ENCODE data around the gene IFITM10. TPM values are rescaled to one million over a fixed set of nuclear protein-coding genes. Genes with fewer than 3 reads are reported as not detected.

The IFITM10 gene
- polyA plus RNA-seq, 1 of the 3 experiments (the other 2 are of a cell fraction) = 0.21 TPM

DNA sequence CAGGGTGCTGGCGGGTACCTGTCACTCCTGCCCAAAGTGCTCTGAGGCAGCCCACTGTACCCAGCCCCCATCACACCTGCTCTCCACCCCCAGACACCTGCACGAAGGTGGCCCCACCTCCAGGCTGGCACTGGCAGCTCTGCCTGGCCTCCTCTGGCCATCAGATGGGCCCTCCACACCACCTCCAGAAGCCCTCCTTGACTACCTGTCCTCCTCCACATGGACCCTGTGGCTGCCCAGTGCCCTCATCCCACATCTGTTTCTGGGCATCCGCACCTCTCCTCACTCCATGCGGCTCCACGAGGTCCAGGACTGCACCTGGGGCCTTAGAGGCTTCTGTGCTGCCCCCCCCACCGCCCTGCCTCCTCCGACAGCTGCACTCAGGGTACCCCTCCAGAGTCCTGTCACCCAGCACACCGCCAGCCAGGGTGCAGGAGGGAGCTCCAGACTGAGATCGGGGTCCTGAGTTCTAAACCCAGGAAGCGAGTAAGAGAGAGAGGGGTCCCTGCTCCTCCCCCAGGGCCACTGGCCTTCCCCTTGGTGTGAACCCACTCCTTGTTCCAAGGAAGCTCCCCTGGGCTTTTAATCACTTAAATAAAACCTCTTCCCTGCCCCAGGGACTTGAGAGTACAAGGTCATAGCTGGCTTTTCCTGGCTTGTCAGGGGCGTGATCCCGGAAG is 11.6 kb upstream of the IFITM10 start:
- Histone ChIP-seq H3K27ac (ENCODE audit: low read depth in 2 of 2, low read length in 1 of 2) (no peak overlapping the region), H3K9ac (no peak overlapping the region), H3K79me2 (ENCODE audit: insufficient read depth) (peaks cover 21% of the 10 kb centered on the region), H3K9me3 (no peaks in the 10 kb centered on the region), H2AFZ (ENCODE audit: low read depth) (no peak overlapping the region), H4K20me1 (ENCODE audit: insufficient read depth) (no peaks in the 10 kb centered on the region), H3K4me2 (peak overlapping the region; percentile 99), H3F3A (replicated peaks; ENCODE audit: insufficient read depth) (no peaks in the 10 kb centered on the region), H3K4me1 (ENCODE audit: control insufficient read depth in 1 of 2, insufficient read depth in 2 of 2, low read depth in 1 of 2, low read length in 1 of 2) (peaks cover 4 to 19% of the 10 kb centered on the region in 2 experiments; a peak in 3 of 4 replicates), H3K4me3 (ENCODE audit: low read depth in 2 of 2, low read length in 1 of 2) (peak overlapping the region in 1 of 2 experiments; percentile 94; a peak in 1 of 4 replicates), H3K27me3 (ENCODE audit: insufficient read depth) (no peaks in the 10 kb centered on the region), H3K36me3 (replicated peaks in 1 of 2; ENCODE audit: control insufficient read depth in 1 of 2, insufficient read depth in 2 of 2, low read length in 1 of 2) (peaks cover 0 to 31% of the 10 kb centered on the region in 2 experiments), H3K9me2 (no peaks in the 10 kb centered on the region)
- ChIA-PET CTCF (interaction anchor here (0.8 to 2.2 kb wide), 7 partner anchors 24 to 240 kb away, joined by 3 to 12 read pairs (median 4); no protein-coding TSS in a partner anchor), POLR2A (interaction anchor here (0.9 to 1.2 kb wide), 2 partner anchors 13 to 27 kb away, joined by 3 read pairs; no protein-coding TSS in a partner anchor)
- no peak for DNase-seq
- WGBS (ENCODE audit: low lambda C conversion rate) = 95% methylated on average over 11 of the region's 12 CpGs
- TF ChIP-seq PBX3 (IDR thresholded peaks at IDR 0.05) (no peak), JUND (IDR thresholded peaks at IDR 0.05) (no peak)
- TF ChIP-seq, protein P1, sequence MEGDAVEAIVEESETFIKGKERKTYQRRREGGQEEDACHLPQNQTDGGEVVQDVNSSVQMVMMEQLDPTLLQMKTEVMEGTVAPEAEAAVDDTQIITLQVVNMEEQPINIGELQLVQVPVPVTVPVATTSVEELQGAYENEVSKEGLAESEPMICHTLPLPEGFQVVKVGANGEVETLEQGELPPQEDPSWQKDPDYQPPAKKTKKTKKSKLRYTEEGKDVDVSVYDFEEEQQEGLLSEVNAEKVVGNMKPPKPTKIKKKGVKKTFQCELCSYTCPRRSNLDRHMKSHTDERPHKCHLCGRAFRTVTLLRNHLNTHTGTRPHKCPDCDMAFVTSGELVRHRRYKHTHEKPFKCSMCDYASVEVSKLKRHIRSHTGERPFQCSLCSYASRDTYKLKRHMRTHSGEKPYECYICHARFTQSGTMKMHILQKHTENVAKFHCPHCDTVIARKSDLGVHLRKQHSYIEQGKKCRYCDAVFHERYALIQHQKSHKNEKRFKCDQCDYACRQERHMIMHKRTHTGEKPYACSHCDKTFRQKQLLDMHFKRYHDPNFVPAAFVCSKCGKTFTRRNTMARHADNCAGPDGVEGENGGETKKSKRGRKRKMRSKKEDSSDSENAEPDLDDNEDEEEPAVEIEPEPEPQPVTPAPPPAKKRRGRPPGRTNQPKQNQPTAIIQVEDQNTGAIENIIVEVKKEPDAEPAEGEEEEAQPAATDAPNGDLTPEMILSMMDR (IDR thresholded peaks at IDR 0.05) = no peak

GRCh38 chr11:1761110-1761856 is 10.9 kb upstream of the IFITM10 start:
- Histone ChIP-seq H3K9ac (no peak overlapping the region), H3F3A (replicated peaks; ENCODE audit: insufficient read depth) (no peaks in the 10 kb centered on the region), H3K79me2 (ENCODE audit: insufficient read depth) (peaks cover 21% of the 10 kb centered on the region), H4K20me1 (ENCODE audit: insufficient read depth) (no peaks in the 10 kb centered on the region), H2AFZ (ENCODE audit: low read depth) (no peak overlapping the region), H3K4me2 (peak overlapping the region; percentile 28; the same call in 1 of the 2 replicates), H3K4me1 (ENCODE audit: control insufficient read depth in 1 of 2, insufficient read depth in 2 of 2, low read depth in 1 of 2, low read length in 1 of 2) (peaks cover 4 to 19% of the 10 kb centered on the region in 2 experiments; a peak in 3 of 4 replicates), H3K4me3 (ENCODE audit: low read depth in 2 of 2, low read length in 1 of 2) (no peak overlapping the region), H3K36me3 (replicated peaks in 1 of 2; ENCODE audit: control insufficient read depth in 1 of 2, insufficient read depth in 2 of 2, low read length in 1 of 2) (peaks cover 0 to 34% of the 10 kb centered on the region in 2 experiments), H3K9me2 (no peaks in the 10 kb centered on the region), H3K27ac (ENCODE audit: low read depth in 2 of 2, low read length in 1 of 2) (no peak overlapping the region), H3K27me3 (ENCODE audit: insufficient read depth) (no peaks in the 10 kb centered on the region), H3K9me3 (no peaks in the 10 kb centered on the region)
- 95% methylated on average over 13 of the region's 28 CpGs for WGBS (ENCODE audit: low lambda C conversion rate)
- CTCF ChIA-PET = interaction anchor here (1.1 to 2.2 kb wide), 6 partner anchors 64 to 395 kb away, joined by 3 to 12 read pairs (median 4); no protein-coding TSS in a partner anchor
- DNase-seq = no peak
- POLR2A ChIA-PET = no interaction called here
- TF ChIP-seq, protein P1 (IDR thresholded peaks at IDR 0.05) = no peak
- TF ChIP-seq FOXJ3 (CRISPR knock-in tag; IDR thresholded peaks at IDR 0.05) (no peak), ELF1 (IDR thresholded peaks at IDR 0.05) (no peak), TCF12 (IDR thresholded peaks at IDR 0.05) (no peak), GATA2 (CRISPR knock-in tag; IDR thresholded peaks at IDR 0.05) (no peak), TAF1 (IDR thresholded peaks at IDR 0.05; ENCODE audit: borderline replicate concordance, low read depth, low read length) (no peak), SIN3A (IDR thresholded peaks at IDR 0.05; ENCODE audit: borderline replicate concordance, low read depth, low read length) (no peak), EZH2phosphoT487 (IDR thresholded peaks at IDR 0.05; ENCODE audit: borderline replicate concordance, low read depth) (no peak), ZBTB33 (IDR thresholded peaks at IDR 0.05; ENCODE audit: borderline replicate concordance, low read depth) (no peak), MEF2A (IDR thresholded peaks at IDR 0.05; ENCODE audit: borderline replicate concordance, low read depth) (no peak), JUND (IDR thresholded peaks at IDR 0.05) (no peak)

Data from SK-N-SH (cell line).